ENCODE measurements around the gene DPAGT1.
A peak's percentile ranks its signal among the peaks of the same experiment; 100 is the strongest.
"Not testable (repeated sequence)": the region's sequence is repeated elsewhere in the genome, so short reads cannot be mapped to it uniquely, and the experiment has no call there.

The DPAGT1 gene

DNA sequence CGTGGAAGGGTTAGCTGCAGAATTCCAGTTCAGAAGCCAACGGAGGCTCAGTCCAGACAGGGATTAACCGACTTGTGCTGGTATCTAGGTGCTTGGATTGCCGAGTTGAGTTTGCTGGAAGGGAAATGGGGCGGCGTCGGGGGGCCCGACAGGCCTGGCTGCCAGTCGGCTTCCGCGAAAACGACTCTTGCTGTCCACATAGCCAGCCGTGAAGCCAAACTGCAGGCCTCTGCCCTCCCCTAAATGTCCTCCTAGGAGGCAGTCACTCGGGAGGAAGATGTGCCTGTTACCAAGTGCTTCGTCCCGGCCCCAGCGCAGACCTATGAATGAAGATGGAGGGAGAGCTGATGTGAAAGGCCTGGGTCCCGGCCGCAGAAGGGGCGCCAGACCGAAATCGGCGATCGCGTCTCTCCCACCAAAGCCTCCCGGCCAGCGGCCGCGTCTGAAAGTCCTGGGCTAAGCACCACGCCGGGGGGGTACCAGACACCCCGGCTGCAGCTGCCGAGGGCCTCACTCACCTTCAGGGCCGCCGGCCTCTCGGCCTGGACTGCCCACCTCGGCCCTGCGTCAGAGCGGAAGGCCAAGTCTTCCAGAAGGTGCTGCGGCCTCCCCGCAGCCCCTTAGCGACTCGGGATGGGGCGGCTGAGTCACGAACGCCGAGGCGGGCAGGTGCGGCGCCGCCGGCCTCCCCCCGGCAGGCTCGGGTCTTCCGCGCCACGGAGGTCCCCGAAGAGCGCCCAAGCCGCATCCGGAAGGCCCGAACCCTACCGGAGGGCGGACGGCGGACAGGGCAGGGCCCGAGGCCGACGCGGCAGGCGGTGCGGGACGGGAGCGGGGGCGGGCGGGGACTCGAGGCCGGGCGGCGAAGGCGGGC lies 7.5 kb downstream of the DPAGT1 start:
- DNase-seq (ENCODE audit: low read depth, low spot score) = no peak

DNA sequence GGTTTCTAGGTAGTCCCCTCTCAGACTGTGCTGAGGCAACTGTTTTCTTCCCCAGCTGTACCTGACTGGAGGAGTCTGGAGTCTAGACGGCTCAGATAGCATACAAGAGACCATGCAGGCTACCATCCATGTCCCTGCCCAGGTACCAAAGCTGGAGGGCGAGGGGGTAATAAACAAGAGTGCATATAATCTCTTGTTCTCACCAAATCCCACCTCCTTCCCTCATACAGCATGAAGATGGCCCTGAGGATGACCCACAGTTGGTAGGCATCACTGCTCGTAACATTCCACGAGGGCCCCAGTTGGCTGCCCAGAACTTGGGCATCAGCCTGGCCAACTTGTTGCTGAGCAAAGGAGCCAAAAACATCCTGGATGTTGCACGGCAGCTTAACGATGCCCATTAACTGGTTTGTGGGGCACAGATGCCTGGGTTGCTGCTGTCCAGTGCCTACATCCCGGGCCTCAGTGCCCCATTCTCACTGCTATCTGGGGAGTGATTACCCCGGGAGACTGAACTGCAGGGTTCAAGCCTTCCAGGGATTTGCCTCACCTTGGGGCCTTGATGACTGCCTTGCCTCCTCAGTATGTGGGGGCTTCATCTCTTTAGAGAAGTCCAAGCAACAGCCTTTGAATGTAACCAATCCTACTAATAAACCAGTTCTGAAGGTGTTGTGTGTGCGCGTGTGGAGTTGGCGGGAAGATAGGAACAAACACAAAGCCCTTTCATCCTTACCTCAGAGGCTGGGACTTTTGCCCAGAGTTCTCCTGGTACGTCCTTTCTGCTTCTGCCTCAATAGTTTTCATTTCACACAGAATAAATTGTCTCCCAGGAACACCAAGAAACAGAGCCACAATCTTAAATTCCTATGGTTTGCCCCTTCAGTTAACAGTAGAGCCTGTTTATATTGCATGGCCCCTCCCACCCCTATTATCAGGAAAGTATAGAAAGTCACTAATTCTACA lies 8.5 kb downstream of the DPAGT1 start:
- no peak for DNase-seq (ENCODE audit: low read depth, low spot score)

DNA sequence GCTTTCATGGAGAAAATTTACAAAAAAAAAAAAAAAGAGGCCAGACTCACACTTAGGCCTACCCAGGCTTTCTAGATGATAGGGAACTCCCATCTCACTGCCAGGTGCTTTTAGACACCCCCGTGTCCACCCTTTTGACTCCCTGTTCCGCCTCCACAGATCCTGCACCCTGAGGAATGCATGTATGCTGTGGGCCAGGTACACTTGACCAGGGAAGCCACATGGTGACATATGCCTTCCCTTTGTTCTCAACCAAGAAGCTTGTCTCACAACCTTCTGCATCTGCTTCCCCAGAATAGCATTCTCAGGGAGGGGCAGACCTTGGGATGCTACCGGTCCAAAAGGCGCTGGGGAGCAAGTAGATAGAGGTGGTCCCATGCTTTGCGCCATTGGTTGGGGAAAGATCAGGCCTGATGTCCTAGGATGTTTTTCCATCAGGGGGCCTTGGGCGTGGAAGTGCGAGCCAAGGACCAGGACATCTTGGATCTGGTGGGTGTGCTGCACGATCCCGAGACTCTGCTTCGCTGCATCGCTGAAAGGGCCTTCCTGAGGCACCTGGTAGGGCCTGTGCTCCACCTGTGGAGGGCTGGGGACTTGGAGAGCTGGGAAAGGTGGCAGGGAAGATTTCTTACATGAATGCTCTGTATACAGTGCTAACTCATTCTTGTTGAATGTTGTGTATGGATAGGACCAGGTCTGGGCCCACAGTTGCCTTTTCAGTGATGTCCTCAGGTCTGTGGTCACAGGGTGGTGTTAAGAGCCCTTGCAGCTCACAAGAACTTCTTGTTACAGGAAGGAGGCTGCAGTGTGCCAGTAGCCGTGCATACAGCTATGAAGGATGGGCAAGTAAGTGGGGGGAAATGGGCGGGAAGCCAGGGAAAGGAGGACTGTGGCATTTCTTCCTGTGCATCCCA lies 9.4 kb downstream of the DPAGT1 start:
- DNase-seq (ENCODE audit: low read depth, low spot score) = no peak

DNA sequence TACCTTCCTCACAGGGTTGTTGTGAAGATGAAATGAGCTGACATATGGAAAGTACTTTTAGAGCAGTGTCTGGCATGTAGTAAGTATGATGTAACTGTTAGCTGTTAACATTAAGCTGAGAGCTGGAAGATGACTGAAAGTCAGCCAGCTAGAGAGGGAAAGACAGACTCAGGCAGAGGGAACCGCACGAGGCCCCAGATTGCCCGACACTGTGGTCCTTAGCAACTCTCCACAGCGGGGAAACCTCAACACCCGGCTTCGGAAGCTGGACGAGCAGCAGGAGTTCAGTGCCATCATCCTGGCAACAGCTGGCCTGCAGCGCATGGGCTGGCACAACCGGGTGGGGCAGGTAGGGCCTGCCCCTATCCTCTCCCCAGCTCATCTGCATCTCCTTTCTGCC lies 10.5 kb downstream of the DPAGT1 start:
- DNase-seq (ENCODE audit: low read depth, low spot score) = no peak

DNA sequence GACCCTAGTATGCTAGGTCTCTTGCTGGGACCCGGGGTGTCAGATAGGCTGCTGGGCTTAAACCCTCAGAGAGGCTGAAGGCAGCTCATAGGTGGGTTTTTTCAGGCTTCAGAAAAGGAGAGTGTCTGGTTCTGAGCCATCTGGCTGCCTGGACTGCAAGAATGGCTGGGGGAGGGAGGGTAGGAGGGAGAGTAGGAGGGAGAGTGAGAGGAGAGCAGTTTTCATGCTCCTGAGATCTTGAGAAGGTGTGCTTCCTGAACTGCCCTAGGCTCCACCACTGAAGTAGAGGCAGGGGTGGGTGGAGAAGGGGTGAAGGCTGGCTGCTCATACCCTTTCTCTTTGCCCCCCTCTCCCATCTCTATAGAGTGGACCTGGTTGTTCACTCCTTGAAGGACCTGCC lies 12.3 kb downstream of the DPAGT1 start:
- no peak for DNase-seq (ENCODE audit: low read depth, low spot score)

DNA sequence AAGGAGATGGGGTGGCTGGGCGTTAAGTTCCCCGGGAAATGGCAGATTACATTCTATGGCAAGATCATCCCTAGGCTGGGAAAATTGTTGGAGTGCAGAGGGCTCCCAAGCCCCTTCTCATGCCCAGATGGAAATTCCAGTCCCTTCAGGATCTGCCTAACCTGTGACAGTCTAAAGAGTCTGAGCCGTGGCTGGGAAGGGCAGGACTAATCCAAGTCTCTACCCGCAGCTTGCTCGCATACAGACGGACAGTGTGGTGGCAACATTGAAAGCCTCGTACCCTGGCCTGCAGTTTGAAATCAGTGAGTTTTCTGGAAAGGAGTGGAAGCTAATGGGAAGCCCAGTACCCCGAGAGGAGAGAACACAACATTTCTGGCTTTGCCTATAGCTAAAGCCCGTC lies 13.2 kb downstream of the DPAGT1 start:
- no peak for DNase-seq (ENCODE audit: low read depth, low spot score)

DNA sequence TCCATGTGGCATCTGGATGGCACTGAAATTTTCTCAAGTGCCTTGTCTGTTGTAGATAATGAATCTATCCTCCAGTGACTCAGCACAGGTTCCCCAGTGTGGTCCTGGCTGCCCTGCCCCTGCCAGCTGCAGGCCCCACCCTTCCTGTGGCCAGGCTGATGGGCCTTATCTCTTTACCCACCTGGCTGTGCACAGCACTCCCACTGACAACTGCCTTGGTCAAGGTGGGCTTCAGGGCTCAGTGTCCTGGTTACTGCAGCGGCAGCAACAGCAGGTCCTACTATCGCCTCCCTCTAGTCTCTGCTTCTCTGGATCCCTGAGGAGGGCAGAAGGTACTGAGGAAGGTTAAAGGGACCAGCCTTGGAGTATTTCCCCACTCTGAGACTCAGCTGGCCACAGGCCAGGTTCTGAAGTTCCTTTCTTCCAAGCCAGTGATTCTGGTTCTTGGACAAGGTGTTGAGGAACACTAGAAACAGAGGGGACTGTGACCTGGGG lies 13.9 kb downstream of the DPAGT1 start:
- no peak for DNase-seq (ENCODE audit: low read depth, low spot score)

DNA sequence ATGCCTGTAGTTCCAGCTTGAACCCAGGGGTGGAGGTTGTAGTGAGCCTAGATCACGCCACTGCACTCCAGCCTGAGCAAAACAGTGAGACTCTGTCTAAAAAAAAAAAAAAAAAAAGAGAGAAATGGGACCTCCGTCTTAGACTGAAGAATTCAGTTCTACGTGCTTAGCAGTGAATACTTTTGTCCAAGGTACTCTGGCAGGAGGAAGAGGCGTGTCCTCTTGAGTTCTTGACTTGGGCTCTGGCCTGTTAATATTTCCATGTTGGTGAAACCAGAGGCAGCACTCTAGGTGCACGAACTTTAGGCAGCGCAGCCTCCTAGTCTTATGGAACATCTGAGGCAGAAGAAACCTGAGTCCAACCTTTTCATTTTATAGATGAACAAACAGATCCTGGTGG lies 14.5 kb downstream of the DPAGT1 start:
- no peak for DNase-seq (ENCODE audit: low read depth, low spot score)

DNA sequence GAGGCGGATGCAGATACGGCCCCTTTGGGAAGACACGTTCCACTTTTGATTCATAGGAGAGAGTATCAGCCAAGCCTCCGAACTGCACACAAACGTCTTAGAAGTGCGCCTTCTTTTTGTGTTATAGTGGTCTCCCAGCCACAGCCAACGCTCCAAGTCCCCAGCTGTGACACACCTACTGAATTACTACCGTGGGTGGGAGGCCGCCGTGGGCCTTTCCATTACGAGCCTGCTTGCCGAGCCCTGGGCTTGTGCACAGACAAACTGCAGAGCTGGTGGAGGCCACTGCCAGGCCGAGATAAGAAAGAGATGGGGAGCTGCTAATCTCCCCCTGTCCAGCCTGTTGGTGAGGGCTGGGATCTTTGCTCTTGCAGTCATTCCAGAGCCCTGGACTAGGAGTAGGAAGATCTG lies 16.2 kb downstream of the DPAGT1 start:
- no peak for DNase-seq (ENCODE audit: low read depth, low spot score)

DNA sequence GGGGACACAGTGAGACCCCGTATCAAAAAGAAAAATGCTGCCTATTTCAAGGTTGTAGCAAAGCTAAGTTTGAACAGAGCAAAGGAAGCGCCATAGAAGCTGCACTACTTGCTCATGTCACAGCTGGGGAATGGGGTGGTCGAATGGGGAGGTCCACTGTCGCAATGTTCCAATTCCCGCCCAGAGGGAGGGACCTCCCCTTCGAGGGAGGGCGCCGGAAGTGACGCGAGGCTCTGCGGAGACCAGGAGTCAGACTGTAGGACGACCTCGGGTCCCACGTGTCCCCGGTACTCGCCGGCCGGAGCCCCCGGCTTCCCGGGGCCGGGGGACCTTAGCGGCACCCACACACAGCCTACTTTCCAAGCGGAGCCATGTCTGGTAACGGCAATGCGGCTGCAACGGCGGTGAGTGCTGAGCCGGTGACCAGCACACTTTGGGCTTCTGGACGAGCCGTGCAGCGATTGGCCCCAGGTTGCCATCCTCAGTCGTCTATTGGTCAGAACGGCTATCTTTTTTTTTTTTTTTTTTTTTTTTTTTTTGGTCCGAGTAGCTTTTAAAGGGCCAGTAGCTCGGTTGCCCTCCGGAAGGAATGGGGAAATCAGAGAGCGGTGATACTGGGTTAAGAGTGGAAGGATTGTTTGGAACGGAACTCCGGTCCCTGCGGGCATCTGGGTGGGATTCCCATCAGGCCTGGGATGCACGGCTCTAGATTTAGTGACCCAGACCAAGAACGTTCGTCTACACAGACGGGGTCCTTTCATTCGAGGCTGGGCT lies 16.8 kb downstream of the DPAGT1 start, which contains the start of gene HMBS:
HMBS (plus strand) TSS at position 219 of the 774 bp plus-strand sequence; CDS start at position 372, 153 bp downstream.
- peak; percentile 83 for DNase-seq (ENCODE audit: low read depth, low spot score)

DNA sequence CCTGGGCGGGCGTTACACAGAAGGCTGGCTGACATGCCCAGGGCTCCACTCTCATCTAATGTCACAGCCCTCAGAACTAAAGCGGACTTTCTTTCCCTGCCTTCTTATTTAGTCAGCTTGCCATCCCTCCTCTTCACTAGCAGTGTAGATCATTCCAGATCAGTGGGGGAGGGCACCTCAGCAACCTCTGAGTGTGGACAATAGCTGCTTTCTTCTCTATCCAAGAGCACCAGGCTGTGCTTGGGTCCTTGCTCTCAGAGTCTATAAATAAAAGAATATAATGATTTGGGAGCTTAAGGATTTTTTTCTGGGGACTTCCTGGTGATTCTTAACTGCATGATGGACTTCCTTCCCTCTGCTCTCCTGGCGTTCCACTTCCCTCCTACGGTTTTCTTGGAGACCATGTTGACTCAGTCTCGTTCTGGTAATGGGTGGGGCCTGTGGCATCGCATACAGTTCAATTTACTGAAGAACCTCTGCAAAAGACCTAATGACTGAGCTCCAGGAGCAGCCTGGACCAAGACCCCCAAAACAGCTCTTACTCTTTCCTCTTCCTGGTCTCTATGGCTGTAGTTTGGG lies 19.9 kb downstream of the DPAGT1 start:
- no peak for DNase-seq (ENCODE audit: low read depth, low spot score)

DNA sequence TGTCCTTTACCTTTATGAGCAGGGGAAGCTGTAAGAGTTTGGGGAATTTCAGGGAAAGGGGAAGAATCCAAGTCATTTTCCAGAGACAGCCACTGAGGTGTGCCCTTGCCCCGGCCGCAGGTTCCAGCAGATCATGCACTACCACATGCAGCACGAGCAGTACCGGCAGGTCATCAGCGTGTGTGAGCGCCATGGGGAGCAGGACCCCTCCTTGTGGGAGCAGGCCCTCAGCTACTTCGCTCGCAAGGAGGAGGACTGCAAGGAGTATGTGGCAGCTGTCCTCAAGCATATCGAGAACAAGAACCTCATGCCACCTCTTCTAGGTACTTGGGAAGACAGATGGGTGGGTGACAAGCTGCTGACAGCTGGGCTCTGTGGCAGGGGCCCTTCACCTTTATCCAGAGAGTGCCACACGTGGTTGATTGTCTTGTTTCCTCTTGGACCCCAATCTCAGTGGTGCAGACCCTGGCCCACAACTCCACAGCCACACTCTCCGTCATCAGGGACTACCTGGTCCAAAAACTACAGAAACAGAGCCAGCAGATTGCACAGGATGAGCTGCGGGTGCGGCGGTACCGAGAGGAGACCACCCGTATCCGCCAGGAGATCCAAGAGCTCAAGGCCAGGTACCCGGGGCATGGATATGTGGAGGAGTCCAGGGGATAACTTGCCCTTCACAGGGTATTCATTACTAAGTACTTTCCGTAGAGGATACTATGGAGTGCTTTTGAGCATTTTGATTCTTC lies 22.8 kb downstream of the DPAGT1 start:
- DNase-seq (ENCODE audit: low read depth, low spot score) = no peak

DNA sequence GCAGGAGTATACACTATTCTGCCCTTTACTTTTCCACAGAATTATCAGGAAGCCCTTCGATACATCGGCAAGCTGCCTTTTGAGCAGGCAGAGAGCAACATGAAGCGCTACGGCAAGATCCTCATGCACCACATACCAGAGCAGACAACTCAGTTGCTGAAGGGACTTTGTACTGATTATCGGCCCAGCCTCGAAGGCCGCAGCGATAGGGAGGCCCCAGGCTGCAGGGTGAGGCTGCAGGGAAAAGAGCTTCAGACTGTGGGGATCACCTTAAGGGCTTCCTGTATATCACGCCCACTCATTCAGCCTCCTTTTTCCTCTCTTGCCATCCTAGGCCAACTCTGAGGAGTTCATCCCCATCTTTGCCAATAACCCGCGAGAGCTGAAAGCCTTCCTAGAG lies 23.8 kb downstream of the DPAGT1 start:
- no peak for DNase-seq (ENCODE audit: low read depth, low spot score)

DNA sequence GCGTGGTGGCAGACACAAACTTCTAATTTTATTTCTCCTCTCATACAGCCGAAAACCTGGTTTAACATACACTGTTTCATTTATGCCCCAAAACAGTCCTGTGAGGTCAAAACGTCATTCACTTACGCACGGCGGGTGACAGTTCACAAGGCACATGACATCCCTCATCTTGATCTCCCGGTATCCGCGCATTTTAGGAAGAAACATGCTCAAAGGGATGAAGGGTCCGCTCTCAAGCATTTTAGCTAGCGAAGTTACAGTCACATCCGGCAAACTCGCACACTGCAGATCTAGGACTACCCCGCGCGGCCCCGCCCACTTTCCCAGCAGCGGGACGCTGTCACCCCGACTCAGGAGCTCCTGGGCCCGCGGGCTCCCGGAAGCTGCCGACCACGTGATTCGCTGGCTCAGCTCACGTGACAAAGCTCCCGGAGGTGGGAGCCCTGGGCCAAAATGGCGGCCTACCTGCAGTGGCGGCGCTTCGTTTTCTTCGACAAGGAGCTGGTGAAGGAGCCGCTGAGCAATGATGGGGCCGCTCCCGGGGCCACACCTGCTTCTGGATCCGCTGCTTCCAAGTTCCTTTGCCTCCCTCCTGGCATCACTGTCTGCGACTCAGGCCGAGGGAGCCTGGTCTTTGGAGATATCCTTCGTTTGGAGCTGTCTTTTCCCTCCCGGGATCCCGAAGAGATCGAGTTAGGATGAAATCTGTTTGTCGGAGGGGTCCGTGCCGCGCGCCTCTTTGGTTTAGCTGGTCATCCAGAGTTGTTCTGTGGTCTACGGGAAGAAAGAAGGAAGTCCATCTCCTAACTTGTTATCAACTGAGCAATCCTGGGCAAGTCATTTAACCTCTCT lies 34.1 kb downstream of the DPAGT1 start, which contains the start of gene VPS11:
VPS11 (plus strand) TSS at position 448 of the 852 bp plus-strand sequence; CDS start at position 454, 6 bp downstream.
- DNase-seq (ENCODE audit: low read depth, low spot score) = peak; percentile 96

DNA sequence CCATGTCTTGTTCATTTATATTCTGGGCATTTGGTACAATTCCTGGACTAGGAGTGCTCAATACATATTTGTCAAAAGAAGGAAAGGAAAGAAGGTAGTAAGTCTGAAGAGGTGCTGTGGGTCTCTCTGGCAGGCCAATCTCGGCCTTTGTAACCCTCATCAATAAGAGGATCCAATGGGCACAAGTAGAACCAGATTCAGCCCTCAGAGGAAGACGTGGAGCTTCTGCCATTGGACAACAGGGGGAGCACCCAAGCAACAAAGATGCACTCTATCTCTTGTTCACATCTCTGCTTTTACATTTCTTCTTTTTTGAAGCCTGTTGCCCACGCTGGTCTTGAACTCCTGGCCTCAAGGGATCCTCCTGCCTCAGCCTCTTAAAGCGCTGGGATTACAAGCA lies 36.3 kb downstream of the DPAGT1 start:
- DNase-seq (ENCODE audit: low read depth, low spot score) = no peak

DNA sequence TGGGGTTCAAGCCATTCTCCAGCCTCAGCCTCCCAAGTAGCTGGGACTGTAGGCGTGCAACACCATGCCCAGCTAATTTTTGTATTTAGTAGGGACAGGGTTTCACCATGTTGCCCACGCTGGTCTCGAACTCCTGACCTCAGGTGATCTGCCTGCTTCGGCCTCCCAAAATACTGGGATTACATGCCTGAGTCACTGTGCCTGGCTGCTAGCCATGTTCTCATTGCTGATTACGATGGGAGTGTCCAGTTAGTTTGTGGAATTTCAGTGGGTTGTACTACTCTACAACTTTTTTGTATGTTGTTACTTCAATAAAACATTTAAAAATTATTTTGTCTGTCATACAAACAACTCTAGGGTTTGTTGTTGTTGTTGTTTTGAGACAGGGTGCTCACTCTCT lies 38.9 kb downstream of the DPAGT1 start:
- DNase-seq (ENCODE audit: low read depth, low spot score) = no peak

DNA sequence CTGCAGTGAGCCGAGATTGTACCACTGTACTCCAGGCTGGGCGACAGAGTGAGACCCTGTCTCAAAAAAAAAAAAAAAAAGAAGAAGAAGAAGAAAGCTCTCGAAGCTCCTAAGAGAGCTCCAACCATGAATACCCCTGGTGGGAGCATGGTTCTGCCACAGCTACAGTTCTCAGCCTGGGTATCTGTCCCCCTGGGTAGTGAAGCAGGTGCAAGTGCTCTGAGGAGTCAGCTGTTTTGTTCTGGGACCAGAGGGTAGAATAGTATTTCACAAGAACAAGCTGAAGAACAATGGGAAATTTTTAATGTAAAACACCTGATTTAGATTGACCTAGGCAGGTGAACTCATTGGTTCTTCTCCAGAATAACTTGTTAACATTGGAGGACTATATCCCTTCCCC lies 40.4 kb downstream of the DPAGT1 start:
- DNase-seq (ENCODE audit: low read depth, low spot score) = no peak

DNA sequence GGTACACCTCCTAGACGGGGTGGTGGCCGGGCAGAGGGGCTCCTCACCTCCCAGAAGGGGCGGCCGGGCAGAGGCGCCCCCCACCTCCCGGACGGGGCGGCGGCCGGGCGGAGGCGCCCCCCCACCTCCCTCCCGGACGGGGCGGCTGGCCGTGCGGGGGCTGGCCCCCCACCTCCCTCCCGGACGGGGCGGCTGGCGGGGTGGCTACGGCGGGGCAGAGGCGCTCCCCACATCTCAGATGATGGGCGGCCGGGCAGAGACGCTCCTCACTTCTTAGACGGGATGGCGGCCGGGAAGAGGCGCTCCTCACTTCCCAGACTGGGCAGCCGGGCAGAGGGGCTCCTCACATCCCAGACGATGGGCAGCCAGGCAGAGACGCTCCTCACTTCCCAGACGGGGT lies 42.5 kb downstream of the DPAGT1 start:
- not testable (repeated sequence) for DNase-seq (ENCODE audit: low read depth, low spot score)

All from activated naive CD8-positive, alpha-beta T cell treated with anti-CD3 and anti-CD28 coated beads, Interleukin-2, amount 50 U/mL, for 16 hours (primary cell).